Esophagus (tissue), 2 donors: ENCODE measurements around the gene TFDP2. TPM values are rescaled to one million over a fixed set of nuclear protein-coding genes. Genes with fewer than 3 reads are reported as not detected.
A peak's percentile ranks its signal among the peaks of the same experiment; 100 is the strongest.

ENCODE experiments used
- H3K27ac ChIP-seq, 2 donors: one replicate each; pipeline ENCODE4 v1.5.1; 2013; ENCODE audit warnings: low read depth in 2 of 2, mild to moderate bottlenecking in 2 of 2, inconsistent platforms in 1 of 2, low read length in 1 of 2, moderate library complexity in 1 of 2
- H3K27me3 ChIP-seq, 2 donors: one replicate each; pipeline ENCODE4 v1.6.1; 2013; ENCODE audit warnings: low read length in 2 of 2, control low read depth in 1 of 2, mild to moderate bottlenecking in 1 of 2; ENCODE audit not compliant: insufficient read depth in 2 of 2, control insufficient read depth in 1 of 2
- H3K36me3 ChIP-seq, 2 donors: one replicate each; pipeline ENCODE4 v1.6.1; 2013; ENCODE audit warnings: low read length in 1 of 2; ENCODE audit not compliant: control insufficient read depth in 2 of 2, insufficient read depth in 2 of 2
- H3K4me1 ChIP-seq, 2 donors: one replicate each; pipeline ENCODE4 v1.6.1; 2013; ENCODE audit warnings: low read length in 1 of 2; ENCODE audit not compliant: control insufficient read depth in 2 of 2, insufficient read depth in 2 of 2
- H3K4me3 ChIP-seq, 2 donors: one replicate each; pipeline ENCODE4 v1.5.1; 2013; ENCODE audit warnings: low read length in 2 of 2, mild to moderate bottlenecking in 2 of 2, low read depth in 1 of 2, moderate library complexity in 1 of 2
- H3K9me3 ChIP-seq, 2 donors: one replicate each; pipeline ENCODE4 v1.6.1; 2013; ENCODE audit warnings: mild to moderate bottlenecking in 2 of 2, low read depth in 1 of 2, low read length in 1 of 2, moderate library complexity in 1 of 2; ENCODE audit not compliant: control insufficient read depth in 2 of 2, insufficient read depth in 1 of 2
- WGBS, 2 donors: extraction: QIAGEN DNeasy Blood & Tissue Kit; methylation state at CpG; one replicate each; pipeline ENCODE4 v1.1.7; 2013; 5-methylcytosine and 5-hydroxymethylcytosine counted together
- polyA plus RNA-seq, 2 donors: library from polyadenylated mRNA; stranded (reverse); fragments of 200-250 nt; gene quantifications; one replicate each; pipeline ENCODE4 v1.2.3, GENCODE V29; 2013
- donor health status: healthy with polysubstance abuse.
- donor health status: Bipolar disorder and iron deficiency.

TFDP2 gene
- 10 to 100 TPM in 1 of 2 donors, 1 to 10 TPM in 1; 6.2 to 10.8 TPM for polyA plus RNA-seq

GRCh38 chr3:142148792-142149672 lies at the start of gene TFDP2:
TFDP2 (minus strand) TSS chr3:142149544; CDS start chr3:142101749, 47,795 bp downstream.
- Histone ChIP-seq H3K9me3 (no peaks in the 10 kb centered on the region), H3K27ac (peak within 1 kb of the TSS; percentile 82 to 84), H3K36me3 (no peaks in the 10 kb centered on the region), H3K27me3 (no peaks in the 10 kb centered on the region), H3K4me1 (no peaks in the 10 kb centered on the region), H3K4me3 (peak within 1 kb of the TSS; percentile 66 to 76)
- WGBS, 2 donors, result 0% methylated on average over 74 to 83 of the region's 83 CpGs

GRCh38 chr3:142188846-142189245 lies 39.5 kb upstream of the TFDP2 start:
- Histone ChIP-seq H3K4me3 (no peak overlapping the region), H3K4me1 (no peaks in the 10 kb centered on the region), H3K27me3 (no peaks in the 10 kb centered on the region), H3K27ac (no peak overlapping the region), H3K9me3 (no peaks in the 10 kb centered on the region), H3K36me3 (peaks cover 0 to 3% of the 10 kb centered on the region in 2 donors)

GRCh38 chr3:142180761-142181362 lies 31.5 kb upstream of the TFDP2 start:
- H3K27me3 ChIP-seq, result no peaks in the 10 kb centered on the region
- WGBS, 2 donors, result 91 to 92% methylated on average over 6 of the region's 6 CpGs
- no peaks in the 10 kb centered on the region for H3K9me3 ChIP-seq
- H3K27ac ChIP-seq, result no peak overlapping the region
- H3K4me3 ChIP-seq, result no peak overlapping the region
- H3K4me1 ChIP-seq, result no peaks in the 10 kb centered on the region
- peaks cover 4 to 7% of the 10 kb centered on the region in 2 donors for H3K36me3 ChIP-seq

- WGBS, 2 donors, result 81 to 84% methylated on average over 1 of the region's 1 CpG
- Histone ChIP-seq H3K36me3 (peaks cover 6% of the 10 kb centered on the region in 2 donors), H3K4me3 (no peak overlapping the region), H3K9me3 (no peaks in the 10 kb centered on the region), H3K27ac (no peak overlapping the region), H3K27me3 (no peaks in the 10 kb centered on the region), H3K4me1 (no peaks in the 10 kb centered on the region)
Observed at GRCh38 chr3:142175478-142175877, 26.1 kb upstream of the TFDP2 start.

GRCh38 chr3:142174559-142174958 lies 25.2 kb upstream of the TFDP2 start:
- WGBS, 2 donors, result 92 to 94% methylated on average over 2 of the region's 2 CpGs
- no peaks in the 10 kb centered on the region for H3K27me3 ChIP-seq
- peaks cover 2 to 3% of the 10 kb centered on the region in 2 donors for H3K36me3 ChIP-seq
- H3K9me3 ChIP-seq, result no peaks in the 10 kb centered on the region
- H3K4me1 ChIP-seq, result no peaks in the 10 kb centered on the region
- H3K27ac ChIP-seq, result no peak overlapping the region
- no peak overlapping the region for H3K4me3 ChIP-seq

- no peaks in the 10 kb centered on the region for H3K4me1 ChIP-seq
- no peak overlapping the region for H3K4me3 ChIP-seq
- no peaks in the 10 kb centered on the region for H3K9me3 ChIP-seq
- H3K27me3 ChIP-seq, result no peaks in the 10 kb centered on the region
- H3K36me3 ChIP-seq, result peaks cover 2 to 5% of the 10 kb centered on the region in 2 donors
- 85 to 88% methylated on average over 3 of the region's 3 CpGs for WGBS, 2 donors
- no peak overlapping the region for H3K27ac ChIP-seq
Observed at GRCh38 chr3:142168514-142168913, 19.2 kb upstream of the TFDP2 start.

GRCh38 chr3:142165194-142165593 lies 15.8 kb upstream of the TFDP2 start:
- no peak overlapping the region for H3K4me3 ChIP-seq
- H3K27me3 ChIP-seq, result no peaks in the 10 kb centered on the region
- H3K4me1 ChIP-seq, result no peaks in the 10 kb centered on the region
- H3K9me3 ChIP-seq, result no peaks in the 10 kb centered on the region
- 93 to 94% methylated on average over 3 of the region's 3 CpGs for WGBS, 2 donors
- H3K27ac ChIP-seq, result no peak overlapping the region
- H3K36me3 ChIP-seq, result peaks cover 3 to 4% of the 10 kb centered on the region in 2 donors

GRCh38 chr3:142159083-142159740 lies 9.9 kb upstream of the TFDP2 start:
- no peaks in the 10 kb centered on the region for H3K27me3 ChIP-seq

GRCh38 chr3:142154186-142154585 lies 4.8 kb upstream of the TFDP2 start:
- Histone ChIP-seq H3K36me3 (no peaks in the 10 kb centered on the region), H3K27me3 (no peaks in the 10 kb centered on the region), H3K4me1 (no peaks in the 10 kb centered on the region), H3K27ac (no peak overlapping the region), H3K4me3 (no peak overlapping the region), H3K9me3 (no peaks in the 10 kb centered on the region)
- WGBS, 2 donors, result 59 to 65% methylated on average over 3 of the region's 3 CpGs

More at GRCh38 chr3:142159083-142159740, 9.9 kb upstream of the TFDP2 start:
- H3K4me1 ChIP-seq, result no peaks in the 10 kb centered on the region
- 87% methylated on average over 4 of the region's 4 CpGs for WGBS, 2 donors
- H3K27ac ChIP-seq, result no peak overlapping the region
- H3K9me3 ChIP-seq, result no peaks in the 10 kb centered on the region
- no peak overlapping the region for H3K4me3 ChIP-seq
- H3K36me3 ChIP-seq, result peaks cover 0 to 2% of the 10 kb centered on the region in 2 donors
